Ovary (tissue), 3 donors: ENCODE measurements around the gene YTHDC2.

ENCODE experiments used
- EP300 ChIP-seq: sonication (generic); formaldehyde crosslinking; IDR thresholded peaks from one replicate; pipeline ENCODE4 v1.6.1; 2017; ENCODE audit warnings: antibody characterized with exemption
- POLR2A ChIP-seq: fragments of 450-650 bp; IDR thresholded peaks from one replicate; pipeline ENCODE4 v1.6.1; 2017; ENCODE audit warnings: antibody characterized with exemption, mild to moderate bottlenecking, moderate library complexity
- TF ChIP-seq, protein P1 (sequence below), 3 donors: fragments of 450-650 bp in 2 of 3; fragments of 200-600 bp in 1 of 3; IDR thresholded peaks; one replicate each; pipeline versions ENCODE4 v1.5.1 to v1.8.0; 2016 to 2022; ENCODE audit warnings: antibody characterized with exemption in 3 of 3, mild to moderate bottlenecking in 1 of 3
- donor health status: DM: no; HTN: no; CAD: no.

DNA sequence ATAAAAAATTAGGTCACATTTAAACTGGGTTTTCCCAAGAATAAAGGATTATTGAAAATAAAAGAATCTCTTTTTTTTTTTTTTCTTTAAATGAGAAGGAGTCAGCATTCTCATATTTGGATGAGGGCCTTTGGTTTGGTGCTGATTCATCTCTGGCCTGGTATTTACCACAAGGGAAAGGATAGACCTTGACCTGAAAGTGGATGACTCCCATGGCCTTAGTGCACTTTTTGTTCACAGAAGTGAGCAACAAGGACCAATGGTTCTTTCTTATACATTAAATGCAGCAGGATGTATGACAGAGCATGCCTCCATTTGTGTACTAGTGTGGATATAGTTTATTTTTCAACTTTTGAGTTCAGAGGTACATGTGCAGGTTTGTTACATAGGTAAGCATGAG lies 6.9 kb downstream of the YTHDC2 start:
- TF ChIP-seq, protein P1, sequence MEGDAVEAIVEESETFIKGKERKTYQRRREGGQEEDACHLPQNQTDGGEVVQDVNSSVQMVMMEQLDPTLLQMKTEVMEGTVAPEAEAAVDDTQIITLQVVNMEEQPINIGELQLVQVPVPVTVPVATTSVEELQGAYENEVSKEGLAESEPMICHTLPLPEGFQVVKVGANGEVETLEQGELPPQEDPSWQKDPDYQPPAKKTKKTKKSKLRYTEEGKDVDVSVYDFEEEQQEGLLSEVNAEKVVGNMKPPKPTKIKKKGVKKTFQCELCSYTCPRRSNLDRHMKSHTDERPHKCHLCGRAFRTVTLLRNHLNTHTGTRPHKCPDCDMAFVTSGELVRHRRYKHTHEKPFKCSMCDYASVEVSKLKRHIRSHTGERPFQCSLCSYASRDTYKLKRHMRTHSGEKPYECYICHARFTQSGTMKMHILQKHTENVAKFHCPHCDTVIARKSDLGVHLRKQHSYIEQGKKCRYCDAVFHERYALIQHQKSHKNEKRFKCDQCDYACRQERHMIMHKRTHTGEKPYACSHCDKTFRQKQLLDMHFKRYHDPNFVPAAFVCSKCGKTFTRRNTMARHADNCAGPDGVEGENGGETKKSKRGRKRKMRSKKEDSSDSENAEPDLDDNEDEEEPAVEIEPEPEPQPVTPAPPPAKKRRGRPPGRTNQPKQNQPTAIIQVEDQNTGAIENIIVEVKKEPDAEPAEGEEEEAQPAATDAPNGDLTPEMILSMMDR (IDR thresholded peaks at IDR 0.05) = no peak
- TF ChIP-seq POLR2A (no peak), EP300 (no peak)
